HG03439 (cell line): ENCODE measurements around the gene SORL1.

ENCODE experiments used
- ATAC-seq: cut with Tn5 transposase; IDR thresholded peaks from one replicate; pipeline ENCODE4 v1.9.1; 2021; ENCODE audit warnings: mild to moderate bottlenecking, moderate library complexity; ENCODE audit not compliant: unreplicated experiment

The SORL1 gene

DNA sequence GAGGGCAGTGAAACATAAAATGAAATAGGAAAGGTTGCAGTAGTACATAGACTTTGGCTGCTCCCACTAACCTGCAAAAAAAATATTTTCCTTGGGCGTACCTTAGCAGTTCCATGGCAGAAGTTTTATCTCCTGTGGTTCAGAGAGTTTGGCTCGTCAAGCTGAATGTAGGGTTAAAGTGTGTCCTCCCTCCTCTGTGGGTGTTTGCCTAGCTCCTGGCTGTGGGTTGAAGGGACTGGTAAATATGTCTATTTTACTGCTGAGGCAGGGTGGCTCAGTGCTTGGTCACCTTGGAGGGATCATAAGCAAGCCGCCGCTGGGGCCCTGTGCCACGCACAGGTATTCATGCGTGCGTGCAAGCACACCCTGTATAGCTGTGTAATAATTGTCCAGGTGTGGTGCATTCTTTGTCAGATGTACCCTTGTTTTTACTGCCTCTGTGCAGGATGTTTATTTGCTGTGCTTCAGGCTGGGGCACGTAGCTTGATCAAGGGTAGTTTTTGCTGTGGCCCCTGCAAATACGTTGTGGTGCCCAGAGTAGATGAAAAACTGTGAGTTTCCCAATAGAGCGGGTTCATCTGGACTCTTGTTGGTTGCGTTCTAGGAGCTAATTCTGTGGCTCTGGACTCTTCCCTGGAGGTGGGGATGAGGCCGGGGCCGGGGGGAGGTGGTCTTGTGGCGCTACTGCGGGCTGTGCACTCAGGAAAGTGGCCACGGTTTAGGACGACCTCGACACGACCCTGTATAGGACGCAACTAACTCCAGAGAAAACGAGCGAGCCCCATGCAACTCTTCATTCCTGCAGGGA, 732 bp upstream of the SORL1 start:
- peak; percentile 20 for ATAC-seq

DNA sequence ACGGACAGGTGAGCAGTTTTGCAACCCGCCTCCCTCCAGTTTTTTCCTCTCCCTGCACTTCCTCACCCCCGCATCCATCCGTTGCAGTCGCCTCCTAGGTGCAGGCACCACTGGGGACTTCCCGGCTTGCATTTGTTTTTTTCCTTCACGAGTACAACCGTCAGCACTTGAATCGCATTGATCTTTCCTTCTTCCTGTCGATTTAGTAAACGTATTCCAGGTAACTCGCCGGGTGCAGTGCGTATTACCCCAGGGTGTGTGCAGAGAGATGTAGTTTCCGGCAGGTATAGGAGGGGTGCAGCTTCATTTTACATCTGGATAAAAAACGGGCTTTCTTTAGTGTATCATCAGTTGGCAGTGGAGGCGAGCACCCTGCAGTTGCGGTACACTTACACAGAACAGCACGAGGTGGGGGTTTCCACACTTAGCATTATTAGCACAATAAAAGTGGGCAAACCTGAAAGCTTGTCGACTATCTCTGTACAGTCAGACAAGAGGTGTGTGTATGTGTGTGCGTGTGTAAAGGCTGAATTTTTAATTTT, 566 bp downstream of the SORL1 start, which contains the start of gene SORL1-AS1:
Gene SORL1-AS1, minus strand, starts transcription at position 359 of the 542 bp plus-strand sequence.
- ATAC-seq = peak; percentile 15

DNA sequence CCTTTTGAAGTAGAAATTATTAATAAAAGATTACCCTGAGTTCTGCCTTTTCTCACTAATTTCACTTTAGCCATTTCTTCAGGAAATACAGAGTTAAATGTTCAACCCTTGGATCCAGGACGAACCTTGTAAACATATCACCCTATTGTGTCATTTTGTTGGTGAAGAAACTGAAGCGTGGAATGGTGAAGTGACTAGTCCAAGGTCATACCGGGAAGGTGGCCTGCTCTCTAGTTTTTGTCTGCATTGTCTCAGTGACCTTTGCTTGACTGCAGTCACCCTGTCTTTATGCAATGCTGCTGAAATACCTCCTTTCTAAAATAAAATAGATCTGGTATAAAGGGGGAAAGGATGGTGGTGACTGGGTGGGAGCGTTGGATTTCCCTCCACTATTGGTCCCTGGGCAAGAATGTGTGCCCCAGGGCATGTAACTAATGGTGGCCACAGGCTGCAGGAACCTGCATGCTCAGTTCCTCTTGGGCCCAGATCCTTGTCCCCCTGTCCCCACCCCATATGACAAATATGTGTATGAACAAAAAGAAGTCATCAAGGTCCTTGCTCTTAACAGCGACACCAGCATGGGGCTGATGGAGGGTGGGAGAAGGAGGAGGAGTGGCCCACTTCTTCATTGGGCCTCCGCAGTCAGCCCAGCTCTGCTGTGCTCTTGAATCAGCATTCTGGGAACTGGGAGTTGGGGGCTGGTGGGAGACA, 1.6 kb downstream of the SORL1 start:
- ATAC-seq = no peak

DNA sequence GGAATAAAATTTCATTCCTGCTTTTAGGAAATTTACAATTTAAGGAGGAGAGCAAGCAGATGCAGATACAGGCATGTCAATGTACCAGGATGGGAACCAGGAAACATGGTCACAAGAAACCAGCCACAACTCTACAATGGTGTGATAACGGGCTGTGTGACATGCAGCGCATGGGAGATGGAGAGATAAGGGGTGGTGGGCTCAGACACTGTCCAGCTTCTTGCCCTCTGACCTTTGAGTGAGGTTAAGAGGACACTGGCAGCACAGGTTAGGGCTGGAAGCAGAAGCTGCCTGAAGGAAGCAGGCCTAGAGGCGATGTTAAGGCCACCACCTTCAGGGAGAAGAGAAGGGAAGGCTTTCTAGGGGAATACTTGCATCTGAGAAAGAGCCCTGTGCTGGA, 3.0 kb downstream of the SORL1 start:
- no peak for ATAC-seq

DNA sequence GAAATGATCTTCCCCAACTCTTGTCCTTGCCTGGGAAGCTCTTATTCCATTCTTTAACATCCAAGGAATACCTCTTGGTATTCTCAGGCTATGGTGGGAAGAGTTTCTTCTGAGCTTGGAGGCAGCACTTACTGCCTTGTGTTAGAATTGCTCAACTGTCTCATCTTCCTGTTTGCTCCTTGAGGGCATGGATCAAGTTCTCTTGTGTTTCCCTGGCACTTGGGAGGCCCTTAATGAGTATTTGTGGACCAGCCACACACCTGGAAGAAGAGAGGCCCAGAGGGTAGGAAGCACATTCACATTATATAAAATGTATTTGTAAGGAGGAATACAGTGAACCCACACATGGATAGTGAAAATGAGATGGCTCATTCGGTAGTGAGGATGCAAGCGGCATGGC, 4.0 kb downstream of the SORL1 start:
- ATAC-seq = no peak

DNA sequence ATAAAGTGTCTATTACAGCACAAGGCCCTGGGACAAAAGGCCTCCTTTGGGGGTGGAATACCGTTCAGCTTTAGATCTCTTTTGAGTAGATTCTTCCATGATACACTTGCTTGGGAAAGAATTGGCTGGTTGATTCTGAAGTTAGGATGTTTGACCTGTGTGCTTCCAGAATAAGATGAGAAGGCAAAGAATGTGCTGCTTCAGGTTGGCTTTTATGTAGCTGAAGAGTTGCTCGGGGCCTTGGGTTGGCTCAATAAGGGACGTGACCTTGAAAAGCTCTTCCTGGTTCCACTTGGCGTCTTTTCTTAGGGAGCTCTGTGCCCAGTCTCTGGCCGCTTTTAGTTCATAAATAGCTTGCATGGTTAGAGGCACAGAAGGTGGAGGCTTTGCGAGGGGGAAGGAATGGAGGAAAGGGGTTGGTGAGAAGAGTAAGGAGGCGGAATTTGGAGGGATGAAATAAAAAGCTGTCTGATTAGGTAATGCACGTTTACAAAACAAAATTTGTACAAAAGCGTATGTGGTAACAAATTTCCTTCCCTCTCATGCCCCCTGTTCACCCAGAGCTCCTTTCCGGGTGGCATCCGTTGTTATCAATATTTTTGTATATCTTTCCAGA, 4.8 kb downstream of the SORL1 start:
- no peak for ATAC-seq

DNA sequence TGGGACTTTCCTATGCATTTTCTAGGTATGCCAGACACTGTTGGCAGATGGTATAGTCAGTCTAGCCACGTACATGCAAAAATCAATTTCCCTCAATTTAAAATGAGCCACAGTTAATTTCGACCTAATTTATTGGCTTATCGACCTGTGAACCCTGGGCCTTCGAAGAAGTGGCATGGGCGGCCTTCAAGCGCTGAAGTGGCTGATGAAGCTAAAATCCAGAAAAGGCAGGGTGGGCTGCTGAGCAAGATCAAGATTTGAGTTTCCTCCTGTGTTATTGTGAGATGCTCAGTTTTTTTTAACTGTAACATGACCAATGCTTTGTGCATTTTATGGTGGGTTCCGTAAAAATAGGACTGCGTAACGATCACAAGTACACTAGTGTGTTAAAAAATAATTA, 6.4 kb downstream of the SORL1 start:
- no peak for ATAC-seq

DNA sequence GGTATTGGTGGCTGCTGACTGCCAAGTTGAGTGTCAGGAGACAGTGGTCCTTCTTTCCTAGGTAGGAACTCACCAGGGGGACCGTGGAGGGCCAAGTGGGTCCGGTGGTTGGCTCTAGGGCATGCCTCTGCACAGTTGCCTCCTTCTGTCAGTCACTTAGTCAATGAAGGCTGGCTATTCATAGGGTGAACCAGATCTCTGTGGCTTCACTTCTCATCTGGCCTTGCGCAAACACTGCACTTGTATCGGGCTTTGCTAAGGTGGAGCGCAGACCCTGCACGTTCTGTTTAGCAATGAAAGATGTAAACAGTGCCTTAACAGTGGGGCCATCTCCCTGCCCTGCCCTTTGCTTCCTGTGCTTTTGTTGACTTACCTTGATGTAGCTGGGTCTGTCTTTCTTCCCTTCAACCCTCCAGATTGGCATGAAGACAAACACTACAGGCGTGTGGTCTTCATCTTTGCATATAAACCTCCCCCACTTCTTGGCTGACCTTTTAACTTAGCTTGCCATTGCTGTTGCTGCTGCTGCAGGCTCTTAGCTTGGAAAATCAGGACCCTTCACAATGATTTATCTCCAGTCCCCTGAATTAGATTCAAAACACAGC, 7.4 kb downstream of the SORL1 start:
- no peak for ATAC-seq

DNA sequence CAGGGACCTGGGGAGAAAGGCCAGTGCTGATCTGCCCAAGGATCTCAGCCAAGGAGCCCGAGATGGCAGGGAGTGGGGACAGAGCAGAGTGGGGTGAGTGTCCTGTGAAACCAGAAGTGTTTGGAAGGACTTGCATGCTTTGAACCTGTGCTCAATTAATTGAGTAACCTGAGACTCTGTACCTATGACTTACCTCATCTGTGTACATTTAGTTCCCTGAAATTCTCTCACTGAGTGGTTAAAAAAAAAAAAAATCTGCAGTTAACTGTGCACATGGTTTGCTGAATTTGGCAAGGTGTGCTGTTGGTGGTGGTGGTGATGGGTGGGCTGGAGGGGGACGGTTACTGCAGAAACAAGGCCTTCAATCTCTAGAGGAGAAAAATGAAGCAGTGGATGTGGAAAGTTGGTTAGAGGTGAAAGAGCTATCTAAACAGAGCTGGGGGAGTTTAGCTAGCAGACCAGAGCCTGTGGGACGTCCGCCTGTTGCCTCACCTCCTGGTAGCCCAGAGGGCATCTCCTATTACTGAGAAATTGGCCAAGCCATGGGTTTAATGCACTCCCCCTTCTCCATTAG, 8.9 kb downstream of the SORL1 start:
- ATAC-seq = no peak

DNA sequence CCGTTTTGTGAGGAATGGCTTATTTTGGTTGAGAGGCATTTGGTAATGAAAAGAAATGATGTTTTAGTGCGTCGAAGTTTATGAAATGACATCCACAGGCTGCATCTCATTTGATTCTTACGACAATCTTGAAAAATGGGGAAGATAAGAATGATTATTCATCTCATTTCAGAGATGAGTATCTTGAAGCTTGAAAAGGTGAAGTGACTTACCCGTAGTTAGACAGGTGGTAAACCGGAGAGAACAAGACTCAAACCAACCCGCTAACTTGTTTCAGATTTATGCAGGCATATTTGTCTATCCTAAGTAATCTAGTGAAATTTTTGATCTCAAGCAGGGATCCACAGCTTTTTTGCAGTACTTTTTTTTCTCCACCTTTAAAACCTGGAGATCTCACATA, 9.7 kb downstream of the SORL1 start:
- no peak for ATAC-seq

DNA sequence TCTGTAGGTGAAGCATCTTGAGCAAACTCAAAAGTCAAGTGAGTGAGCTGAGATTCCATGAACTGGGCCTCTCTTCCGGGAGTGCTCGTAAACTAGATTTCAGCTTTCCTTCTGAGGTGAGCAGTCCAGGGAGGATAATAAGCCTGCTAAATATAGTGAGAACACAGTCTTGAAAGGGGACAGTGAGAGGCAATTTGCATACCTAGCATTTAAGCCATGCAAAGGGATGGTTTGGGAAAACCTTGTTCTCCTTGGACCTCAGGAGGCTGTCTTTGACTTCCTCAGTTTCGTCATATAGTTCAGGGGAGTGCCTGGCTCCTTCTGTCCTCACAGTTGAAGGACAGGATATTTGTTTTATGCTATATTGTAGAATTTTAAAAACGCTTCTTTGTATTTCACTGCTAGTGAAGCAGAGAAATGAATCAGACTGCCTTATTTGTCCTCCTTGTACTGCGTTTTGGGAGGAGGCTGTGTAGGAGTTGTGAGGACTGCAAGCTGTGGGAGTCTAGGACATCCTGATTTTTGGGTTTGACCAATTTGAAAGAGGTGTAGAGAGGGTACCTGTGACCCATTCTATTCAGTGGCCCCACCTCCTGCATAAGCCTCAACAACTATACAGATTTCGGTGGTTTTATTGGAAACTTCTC, 11.7 kb downstream of the SORL1 start:
- ATAC-seq = peak; percentile 1

DNA sequence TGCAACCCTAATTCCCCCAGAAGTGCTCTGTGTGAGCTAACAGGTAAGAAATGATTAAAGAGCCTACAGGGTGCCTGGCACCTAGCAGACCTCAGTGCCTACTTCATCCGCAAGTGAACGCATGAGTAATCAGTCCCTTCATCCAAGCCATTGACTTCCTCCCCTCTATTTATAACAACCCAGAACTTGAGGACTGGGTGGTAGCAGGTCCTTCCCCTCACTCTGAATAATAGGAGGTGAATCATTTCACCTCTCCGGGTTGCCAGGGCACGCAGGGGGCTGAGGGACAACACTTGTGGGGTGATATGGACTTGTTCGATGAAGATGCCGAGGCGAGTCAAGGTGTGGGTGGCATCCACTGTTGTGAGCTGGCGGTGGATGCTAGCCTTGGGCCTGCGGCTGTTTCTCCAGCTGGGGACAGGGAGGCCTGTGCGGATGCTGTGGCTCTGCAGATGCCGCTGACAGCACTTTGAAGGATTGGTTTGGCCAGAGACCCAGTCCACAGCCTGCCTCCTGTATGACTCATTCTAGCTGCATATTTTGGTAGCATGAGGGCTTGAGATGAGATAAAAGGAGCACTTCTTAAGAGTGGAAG, 12.3 kb downstream of the SORL1 start:
- peak; percentile 45 for ATAC-seq

DNA sequence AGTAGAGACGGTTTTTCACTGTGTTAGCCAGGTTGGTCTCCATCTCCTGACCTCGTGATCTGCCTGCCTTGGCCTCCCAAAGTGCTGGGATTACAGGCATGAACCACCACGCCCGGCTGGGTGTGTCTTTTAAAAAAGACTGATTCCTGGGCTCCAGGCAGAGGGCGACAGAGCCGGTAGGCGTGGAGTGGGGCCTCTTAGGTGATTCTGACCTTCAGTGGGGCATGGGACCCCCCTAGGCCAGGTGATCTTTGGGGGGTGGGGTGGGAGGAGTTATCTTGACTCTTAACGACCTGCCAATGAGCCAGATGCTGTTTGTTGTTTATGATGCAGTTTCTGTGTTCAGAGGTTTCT, 13.6 kb downstream of the SORL1 start:
- ATAC-seq = no peak

DNA sequence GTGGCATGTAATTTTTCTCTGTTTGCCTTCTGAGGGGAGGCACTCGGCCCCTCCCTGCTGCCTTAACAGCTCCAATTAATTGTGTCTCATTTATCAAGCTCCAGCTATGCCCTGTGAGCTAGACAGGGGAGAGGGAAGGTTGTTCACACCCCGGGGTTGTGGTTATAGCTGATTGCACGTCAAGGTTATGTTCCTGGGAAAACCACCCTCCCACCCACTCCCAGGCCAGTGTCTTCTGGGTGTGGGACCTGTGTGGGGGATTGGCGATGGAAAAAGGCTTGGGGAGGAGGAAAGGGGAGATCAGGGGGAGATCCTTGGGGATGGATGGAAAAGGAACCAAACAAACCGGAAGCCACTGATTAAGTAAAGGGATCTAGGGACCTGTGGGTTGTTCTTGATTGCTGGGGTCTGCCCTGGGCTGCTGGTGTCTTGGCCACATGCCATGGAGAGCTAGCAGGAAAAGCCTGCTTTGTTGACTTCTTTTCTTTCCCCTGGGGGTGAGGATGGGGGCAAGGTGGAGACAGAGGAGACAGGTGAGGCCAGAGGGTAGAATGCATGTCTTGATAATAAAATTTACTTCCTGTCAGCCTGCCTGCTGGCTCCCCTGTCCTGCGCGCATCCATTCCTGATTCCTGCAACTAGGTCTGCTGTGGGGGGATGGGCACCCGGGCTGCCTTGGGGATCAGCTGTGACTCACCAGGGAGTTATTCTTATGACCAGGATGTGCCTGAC, 14.1 kb downstream of the SORL1 start:
- no peak for ATAC-seq

DNA sequence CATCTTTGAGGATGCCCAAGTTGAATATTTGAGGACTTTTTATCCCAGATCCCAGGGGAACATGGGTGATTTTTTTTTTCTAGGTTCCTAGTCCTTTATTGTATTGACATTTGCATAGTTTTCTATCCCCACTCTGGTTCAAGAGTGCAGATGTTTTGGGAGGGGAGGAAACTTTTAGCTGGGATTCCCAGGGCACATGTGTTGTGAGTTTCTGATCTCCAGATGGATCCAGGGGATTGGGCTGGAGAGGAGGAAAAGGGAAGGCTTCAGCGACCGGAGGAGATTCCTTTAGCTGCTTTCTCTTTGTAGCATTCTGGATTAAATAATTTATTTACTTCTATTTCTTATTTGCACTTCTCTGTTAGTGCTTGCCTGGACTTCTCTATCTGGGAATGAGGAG, 15.4 kb downstream of the SORL1 start:
- ATAC-seq = no peak

DNA sequence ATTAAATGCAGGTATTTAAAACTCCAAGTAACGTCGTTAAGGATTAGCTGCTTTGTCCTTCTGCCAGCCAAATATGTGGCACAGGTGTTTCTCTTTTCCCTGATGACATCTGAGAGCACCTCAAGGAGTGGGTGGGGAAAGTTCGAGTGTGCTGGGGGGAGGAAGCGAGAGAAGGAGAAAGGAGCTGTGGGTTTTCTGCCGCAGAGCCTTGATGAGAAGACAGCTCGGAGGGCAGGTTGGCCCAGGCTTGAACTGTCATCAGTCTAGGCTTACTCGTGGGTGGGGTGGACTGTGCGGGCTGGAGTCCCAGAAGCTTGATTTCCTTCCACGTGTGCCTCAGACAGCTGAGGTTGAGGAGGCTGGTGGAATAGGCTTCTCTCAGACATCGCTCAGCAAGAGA, 15.9 kb downstream of the SORL1 start:
- peak; percentile 48 for ATAC-seq

DNA sequence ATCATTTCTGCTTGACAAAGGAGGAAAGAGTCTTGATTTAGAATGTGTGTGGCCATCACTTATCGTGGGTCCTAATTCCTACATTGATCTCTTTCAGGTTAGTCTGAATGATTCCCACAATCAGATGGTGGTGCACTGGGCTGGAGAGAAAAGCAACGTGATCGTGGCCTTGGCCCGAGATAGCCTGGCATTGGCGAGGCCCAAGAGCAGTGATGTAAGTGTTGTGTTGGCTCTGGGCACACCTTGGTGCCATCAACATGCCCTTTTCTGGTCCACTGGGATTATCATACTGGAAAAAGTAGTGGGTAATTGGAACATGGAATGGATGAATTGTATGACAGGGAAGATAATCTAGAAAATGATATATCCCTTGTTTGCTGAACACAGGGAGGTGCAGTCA, 17.8 kb downstream of the SORL1 start:
- no peak for ATAC-seq

DNA sequence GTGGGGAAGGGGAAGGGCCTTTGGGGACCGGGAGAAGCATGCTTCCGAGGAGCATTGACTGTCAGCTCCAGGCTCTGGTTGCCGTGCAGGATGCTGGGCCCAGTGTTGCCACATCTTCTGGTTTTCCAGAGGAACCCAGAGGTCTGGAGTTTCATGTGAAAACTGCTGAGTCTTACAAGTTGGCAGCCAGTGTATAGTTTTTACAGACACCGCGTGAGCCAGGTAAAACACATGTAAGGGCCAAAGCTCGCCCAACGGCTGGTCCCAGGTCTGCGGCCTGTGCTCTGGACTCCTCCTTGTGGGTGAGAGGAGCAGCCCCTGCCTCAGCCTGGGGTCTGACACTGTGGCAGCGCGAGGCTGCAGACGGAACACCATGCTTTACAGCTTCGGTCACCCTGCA, 19.1 kb downstream of the SORL1 start:
- ATAC-seq = no peak

DNA sequence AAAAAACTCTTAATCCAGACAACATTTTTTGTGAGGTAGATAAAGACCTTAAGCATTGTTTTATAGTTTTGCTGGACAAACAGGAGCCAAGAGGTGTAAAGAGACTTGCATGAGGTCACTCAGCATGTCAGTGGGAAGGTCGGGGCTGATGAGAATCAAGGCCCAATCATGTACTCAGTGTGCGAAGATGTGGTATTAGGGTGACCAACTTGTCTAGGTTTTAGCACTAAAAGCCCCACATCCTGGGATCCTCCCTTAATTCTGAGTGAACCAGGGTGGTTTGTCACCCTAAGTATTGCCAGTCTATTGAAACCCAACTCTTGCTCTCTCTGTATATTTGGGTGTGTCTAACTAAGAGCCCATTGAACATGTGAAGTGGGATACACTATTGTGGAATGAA, 20.2 kb downstream of the SORL1 start:
- no peak for ATAC-seq
